Activated CD8-positive, alpha-beta memory T cell treated with anti-CD3 and anti-CD28 coated beads, Interleukin-2, amount 50 U/mL, for 48 hours (primary cell): ENCODE measurements around the gene ITGB1BP2.
"Not testable (repeated sequence)": the region's sequence is repeated elsewhere in the genome, so short reads cannot be mapped to it uniquely, and the experiment has no call there.

Experiments used
- DNase-seq: peaks from one replicate; pipeline ENCODE4 v3.0.0-alpha.2; 2020

Gene ITGB1BP2

GRCh38 chrX:71302461-71303213 is 1.1 kb downstream of the ITGB1BP2 start:
- no peak for DNase-seq

GRCh38 chrX:71304561-71304960 is 3.0 kb downstream of the ITGB1BP2 start:
- DNase-seq: no peak

GRCh38 chrX:71315917-71316316 is 14.4 kb downstream of the ITGB1BP2 start:
- DNase-seq: no peak

GRCh38 chrX:71316959-71317358 is 15.4 kb downstream of the ITGB1BP2 start:
- DNase-seq: not testable (repeated sequence)

GRCh38 chrX:71320126-71320525 is 18.6 kb downstream of the ITGB1BP2 start:
- no peak for DNase-seq

- no peak for DNase-seq
These were observed 20.2 kb downstream of the ITGB1BP2 start for GRCh38 chrX:71321731-71322130.

- not testable (repeated sequence) for DNase-seq
These were observed 22.9 kb downstream of the ITGB1BP2 start for GRCh38 chrX:71324452-71324851.

GRCh38 chrX:71326394-71326793 is 24.8 kb downstream of the ITGB1BP2 start:
- no peak for DNase-seq

- not testable (repeated sequence) for DNase-seq
These were observed 47.7 kb downstream of the ITGB1BP2 start for GRCh38 chrX:71349151-71349665.

GRCh38 chrX:71349867-71350266 is 48.3 kb downstream of the ITGB1BP2 start:
- not testable (repeated sequence) for DNase-seq

GRCh38 chrX:71352439-71352838 is 50.9 kb downstream of the ITGB1BP2 start:
- DNase-seq: not testable (repeated sequence)
